KOPT-K1 (cell line): Measurements from ENCODE around the gene C19orf85.
A peak's percentile ranks its signal among the peaks of the same experiment; 100 is the strongest.

Source experiments
- H3K27ac ChIP-seq: fragments of 200-600 bp; sonication (generic); 2 replicates; pipeline ENCODE4 v1.5.1; 2016; ENCODE audit warnings: antibody characterized with exemption, mild to moderate bottlenecking, low read depth, low read length; ENCODE audit not compliant: poor library complexity, severe bottlenecking
- H3K36me3 ChIP-seq: fragments of 200-600 bp; sonication (generic); 2 replicates; pipeline ENCODE4 v1.5.1; 2017; ENCODE audit warnings: antibody characterized with exemption, mild to moderate bottlenecking, low read length, moderate library complexity; ENCODE audit not compliant: insufficient read depth
- H3K9me3 ChIP-seq: fragments of 200-600 bp; sonication (generic); 2 replicates; pipeline ENCODE4 v1.5.1; 2017; ENCODE audit warnings: antibody characterized with exemption, low read length, mild to moderate bottlenecking; ENCODE audit not compliant: insufficient read depth, poor library complexity, severe bottlenecking

C19orf85 gene

DNA sequence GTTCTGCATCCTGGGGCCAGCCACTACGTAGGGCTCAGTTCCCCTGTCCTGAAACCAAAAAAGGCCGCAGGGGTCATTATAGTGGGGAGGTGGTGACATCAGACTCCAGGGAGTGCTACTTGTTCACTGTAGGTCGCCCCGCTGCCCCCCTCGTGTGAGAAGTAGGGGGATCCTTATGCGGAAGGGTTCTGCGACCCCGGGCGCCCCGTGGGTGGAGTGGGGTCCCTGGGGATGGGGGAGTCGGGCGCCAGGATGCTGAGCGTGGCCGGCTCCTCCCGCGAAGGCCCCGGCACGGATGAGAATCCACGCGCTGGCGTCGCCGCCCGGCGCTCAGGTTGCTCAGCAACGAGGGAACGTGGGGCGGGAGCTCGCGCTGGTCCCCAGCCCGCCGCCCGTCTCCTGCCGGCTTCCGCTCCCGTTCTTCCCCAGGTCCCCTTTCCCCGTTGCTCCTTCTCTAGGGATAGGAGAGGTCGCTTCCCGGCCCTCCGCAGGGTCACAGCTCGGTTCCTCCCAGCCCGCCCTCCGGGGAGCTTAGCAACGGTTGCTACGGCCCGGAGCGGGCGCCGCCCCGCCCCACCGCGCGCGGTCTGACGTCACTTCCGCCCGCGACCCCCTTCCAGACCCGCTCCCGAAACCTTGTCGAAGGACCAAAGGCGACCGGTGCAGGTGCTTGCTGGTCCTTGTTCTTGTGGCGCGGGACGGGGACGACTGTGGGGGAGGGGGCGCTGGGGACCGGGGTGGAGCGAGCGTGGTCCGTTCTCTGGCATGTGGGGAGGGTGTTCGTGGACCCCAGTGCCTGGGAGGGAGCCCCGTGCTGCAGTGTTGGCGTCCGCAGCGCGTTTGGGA lies 20.3 kb upstream of the C19orf85 start, which contains the start of gene NAT14:
Gene NAT14 (plus strand): TSS at position 596 of the 846 bp plus-strand sequence. CDS start 521 bp downstream, outside the sequence.
- Histone ChIP-seq H3K9me3 (no peaks in the 10 kb centered on the region), H3K36me3 (peaks cover 8% of the 10 kb centered on the region; the same call in 1 of the 2 replicates), H3K27ac (peak within 1 kb of the TSS; percentile 71)

DNA sequence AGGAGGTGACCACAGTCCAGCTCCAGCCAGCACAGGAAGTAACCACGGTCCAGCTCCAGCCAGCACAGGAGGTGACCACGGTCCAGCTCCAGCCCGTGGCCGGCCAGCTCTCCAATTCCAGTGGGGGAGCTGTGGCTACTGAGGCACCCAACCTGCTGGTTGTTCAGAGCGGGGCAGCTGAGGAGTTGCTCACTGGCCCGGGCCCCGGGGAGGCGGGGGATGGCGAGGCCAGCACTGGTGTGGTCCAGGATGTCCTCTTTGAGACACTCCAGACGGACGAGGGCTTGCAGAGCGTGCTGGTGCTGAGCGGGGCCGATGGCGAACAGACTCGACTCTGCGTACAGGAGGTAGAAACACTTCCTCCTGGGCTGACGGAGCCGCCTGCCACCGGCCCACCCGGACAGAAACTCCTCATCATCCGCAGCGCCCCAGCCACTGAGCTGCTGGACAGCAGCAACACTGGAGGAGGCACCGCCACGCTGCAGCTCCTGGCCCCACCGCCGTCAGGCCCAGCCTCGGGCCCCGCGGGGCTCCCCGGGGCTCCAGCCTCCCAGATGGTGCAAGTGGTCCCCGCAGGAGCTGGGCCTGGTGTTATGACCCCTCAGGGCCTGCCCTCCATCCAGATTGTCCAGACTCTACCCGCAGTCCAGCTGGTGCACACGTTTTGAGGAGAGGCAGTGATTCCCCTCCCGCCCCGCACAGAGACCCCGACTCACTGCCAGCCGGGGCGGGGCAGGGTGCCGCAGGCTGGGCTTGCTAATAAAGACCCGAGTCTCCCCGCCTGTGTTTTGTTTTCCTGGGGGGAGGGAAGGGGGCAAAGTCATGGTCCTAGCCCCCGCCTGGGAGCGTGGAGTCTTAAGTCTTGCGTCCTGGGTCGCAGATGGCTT lies 19.4 kb upstream of the C19orf85 start:
- no peaks in the 10 kb centered on the region for H3K9me3 ChIP-seq
- peak overlapping the region; percentile 71 for H3K27ac ChIP-seq
- H3K36me3 ChIP-seq: peaks cover 8% of the 10 kb centered on the region; the same call in 1 of the 2 replicates

DNA sequence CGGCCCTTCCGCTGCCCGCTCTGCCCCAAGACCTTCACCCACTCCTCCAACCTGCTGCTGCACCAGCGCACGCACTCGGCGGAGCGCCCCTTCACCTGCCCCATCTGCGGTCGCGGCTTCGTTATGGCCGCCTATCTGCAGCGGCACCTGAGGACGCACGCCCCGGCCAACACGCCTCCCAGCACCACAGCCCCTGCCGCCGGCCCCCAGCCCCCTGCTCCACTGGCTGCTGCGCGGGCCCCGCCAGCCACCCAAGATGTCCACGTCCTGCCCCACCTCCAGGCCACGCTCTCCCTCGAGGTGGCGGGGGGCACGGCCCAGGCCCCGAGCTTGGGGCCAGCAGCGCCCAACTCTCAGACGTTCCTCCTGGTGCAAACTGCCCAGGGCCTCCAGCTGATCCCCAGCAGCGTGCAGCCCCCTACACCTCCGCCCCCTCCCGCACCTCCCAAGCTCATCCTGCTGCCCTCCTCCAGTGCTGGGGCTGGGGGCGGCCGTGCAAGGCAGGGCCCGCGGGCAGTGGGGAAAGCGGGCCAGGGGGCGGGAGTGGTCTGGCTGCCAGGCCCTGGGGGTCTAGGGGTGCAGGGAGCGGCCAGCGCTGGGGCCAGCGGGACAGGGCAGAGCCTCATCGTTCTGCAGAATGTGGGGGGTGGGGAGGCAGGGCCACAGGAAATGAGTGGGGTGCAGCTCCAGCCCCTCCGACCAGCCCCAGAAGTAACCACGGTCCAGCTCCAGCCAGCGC lies 18.6 kb upstream of the C19orf85 start:
- Histone ChIP-seq H3K9me3 (no peaks in the 10 kb centered on the region), H3K36me3 (peaks cover 8% of the 10 kb centered on the region; the same call in 1 of the 2 replicates), H3K27ac (no peak overlapping the region)

DNA sequence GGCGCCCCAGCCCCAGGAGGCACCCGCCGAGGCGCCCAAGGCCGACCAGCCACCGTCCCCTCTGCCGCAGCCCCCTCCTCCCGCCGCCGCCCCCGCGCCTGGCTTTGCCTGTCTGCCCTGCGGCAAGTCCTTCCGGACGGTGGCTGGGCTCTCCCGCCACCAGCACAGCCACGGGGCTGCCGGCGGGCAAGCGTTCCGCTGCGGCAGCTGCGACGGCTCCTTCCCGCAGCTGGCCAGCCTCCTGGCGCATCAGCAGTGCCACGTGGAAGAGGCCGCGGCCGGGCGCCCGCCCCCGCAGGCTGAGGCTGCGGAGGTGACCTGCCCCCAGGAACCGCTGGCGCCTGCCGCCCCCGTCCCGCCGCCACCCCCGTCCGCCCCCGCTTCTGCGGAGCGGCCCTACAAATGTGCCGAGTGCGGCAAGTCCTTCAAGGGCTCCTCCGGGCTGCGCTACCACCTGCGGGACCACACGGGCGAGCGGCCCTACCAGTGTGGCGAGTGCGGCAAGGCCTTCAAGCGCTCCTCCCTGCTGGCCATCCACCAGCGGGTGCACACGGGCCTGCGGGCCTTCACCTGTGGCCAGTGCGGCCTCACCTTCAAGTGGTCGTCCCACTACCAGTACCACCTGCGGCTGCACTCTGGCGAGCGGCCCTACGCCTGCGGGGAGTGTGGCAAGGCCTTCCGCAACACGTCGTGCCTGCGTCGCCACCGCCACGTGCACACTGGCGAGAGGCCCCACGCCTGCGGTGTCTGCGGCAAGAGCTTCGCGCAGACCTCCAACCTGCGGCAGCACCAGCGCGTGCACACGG lies 17.8 kb upstream of the C19orf85 start:
- Histone ChIP-seq H3K36me3 (peaks cover 8% of the 10 kb centered on the region; the same call in 1 of the 2 replicates), H3K9me3 (no peaks in the 10 kb centered on the region), H3K27ac (no peak overlapping the region)

DNA sequence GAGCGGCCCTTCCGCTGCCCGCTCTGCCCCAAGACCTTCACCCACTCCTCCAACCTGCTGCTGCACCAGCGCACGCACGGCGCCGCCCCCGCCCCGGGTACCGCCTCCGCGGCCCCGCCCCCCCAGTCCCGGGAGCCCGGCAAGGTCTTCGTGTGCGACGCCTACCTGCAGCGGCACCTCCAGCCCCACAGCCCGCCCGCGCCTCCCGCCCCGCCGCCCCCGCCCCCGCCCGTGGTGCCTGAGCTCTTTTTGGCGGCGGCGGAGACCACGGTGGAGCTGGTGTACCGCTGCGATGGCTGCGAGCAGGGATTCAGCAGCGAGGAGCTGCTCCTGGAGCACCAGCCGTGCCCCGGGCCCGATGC lies 17.2 kb upstream of the C19orf85 start:
- Histone ChIP-seq H3K27ac (no peak overlapping the region), H3K9me3 (no peaks in the 10 kb centered on the region), H3K36me3 (peaks cover 8% of the 10 kb centered on the region; the same call in 1 of the 2 replicates)

DNA sequence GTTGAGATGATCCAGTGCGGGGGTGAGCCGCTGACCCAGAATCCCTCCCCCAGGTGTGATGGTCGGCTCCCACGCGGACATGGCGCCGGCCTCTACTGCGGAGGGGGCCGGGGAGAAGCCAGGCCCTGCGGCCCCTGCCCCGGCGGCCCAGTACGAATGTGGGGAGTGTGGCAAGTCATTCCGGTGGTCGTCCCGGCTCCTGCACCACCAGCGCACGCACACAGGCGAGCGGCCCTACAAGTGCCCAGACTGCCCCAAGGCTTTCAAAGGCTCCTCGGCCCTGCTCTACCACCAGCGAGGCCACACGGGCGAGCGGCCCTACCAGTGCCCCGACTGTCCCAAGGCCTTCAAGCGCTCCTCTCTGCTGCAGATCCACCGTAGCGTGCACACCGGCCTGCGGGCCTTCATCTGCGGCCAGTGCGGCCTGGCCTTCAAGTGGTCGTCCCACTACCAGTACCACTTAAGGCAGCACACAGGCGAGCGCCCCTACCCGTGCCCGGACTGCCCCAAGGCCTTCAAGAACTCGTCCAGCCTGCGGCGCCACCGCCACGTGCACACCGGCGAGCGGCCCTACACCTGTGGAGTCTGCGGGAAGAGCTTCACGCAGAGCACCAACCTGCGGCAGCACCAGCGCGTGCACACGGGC lies 16.7 kb upstream of the C19orf85 start:
- H3K9me3 ChIP-seq: no peaks in the 10 kb centered on the region
- H3K36me3 ChIP-seq: peaks cover 8% of the 10 kb centered on the region; the same call in 1 of the 2 replicates
- H3K27ac ChIP-seq: no peak overlapping the region

DNA sequence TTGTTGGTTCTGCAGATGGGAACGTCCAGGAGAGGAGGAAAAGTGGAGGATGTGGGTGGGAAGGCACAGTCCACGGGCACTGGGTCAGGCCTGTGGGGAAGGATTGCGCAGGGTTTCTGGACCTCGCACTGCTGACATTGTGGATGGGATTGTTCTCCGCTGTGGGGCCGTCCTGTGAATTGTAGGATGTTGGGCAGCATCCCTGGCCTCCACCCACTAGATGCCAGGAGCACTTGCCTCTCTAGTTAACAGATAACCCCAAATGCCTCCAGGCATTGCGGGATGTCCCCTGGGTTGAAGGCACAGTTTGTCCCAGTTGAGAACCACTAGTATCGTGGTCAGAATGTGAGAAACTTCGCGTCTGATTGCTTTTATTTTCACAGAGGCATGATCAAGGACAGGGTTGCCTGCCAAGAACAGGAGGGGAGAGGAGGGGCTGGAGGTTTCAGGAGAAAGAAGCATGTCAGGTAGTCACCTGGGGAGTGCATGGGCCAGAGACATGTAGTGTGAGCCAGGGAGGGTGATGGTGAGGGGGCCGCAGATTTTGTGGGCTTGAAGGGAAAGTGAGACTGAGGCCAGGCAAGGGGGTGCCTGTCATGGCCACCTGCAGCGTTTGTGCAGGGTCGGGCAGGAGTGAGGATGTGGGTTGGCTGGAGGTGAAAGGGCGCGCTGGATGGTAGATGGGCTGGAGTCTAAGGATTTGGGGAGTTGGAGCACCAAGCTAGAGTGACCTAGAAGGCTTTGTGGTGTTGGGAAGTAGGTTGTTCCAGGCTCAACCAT lies 15.1 kb upstream of the C19orf85 start:
- peaks cover 8% of the 10 kb centered on the region; the same call in 1 of the 2 replicates for H3K36me3 ChIP-seq

DNA sequence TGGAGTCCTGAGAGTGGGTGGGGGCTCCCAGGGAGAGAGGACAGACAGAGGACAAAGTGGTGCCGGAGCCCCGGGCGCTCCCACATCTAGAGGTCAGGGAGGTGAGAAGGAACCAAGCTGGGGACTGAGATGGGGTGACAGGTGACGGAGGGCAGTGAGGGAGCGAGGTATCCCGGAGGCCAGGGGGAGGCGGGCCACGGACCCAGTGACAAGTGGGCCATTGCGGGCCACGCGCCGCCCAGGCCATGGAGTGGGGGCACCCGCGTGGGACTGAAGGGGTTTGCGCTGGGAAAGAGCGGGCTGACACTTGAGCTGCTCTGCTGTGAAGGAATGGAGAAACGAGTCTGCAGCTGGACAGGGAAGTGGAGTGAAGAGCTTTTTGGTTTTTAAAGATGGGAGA lies 14.5 kb upstream of the C19orf85 start:
- Histone ChIP-seq H3K27ac (no peak overlapping the region), H3K36me3 (peaks cover 8% of the 10 kb centered on the region; the same call in 1 of the 2 replicates), H3K9me3 (no peaks in the 10 kb centered on the region)

More for the DNA sequence above, 15.1 kb upstream of the C19orf85 start:
- H3K27ac ChIP-seq: peak overlapping the region; percentile 24
- H3K9me3 ChIP-seq: no peaks in the 10 kb centered on the region

DNA sequence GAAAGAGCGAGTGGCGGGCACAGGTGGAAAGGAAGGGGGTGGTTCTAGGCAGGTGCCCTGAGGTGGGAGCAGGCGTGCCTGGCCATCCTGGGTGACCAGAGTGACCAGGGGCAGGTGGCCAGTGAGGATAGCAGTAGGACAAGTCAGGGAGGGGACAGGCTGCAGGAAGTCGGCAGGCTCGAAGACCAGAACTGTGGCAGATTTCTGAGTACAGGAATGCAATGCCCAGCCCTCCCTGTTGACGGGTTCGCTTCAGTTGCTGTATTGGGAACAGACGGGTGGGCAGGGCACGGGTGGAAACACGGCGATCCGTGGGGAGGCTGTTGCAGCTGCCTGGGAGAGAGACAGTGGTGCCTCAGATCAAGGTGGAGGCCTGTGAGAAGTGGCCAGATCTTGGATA lies 13.8 kb upstream of the C19orf85 start:
- peaks cover 4% of the 10 kb centered on the region; the same call in 1 of the 2 replicates for H3K36me3 ChIP-seq
- H3K27ac ChIP-seq: no peak overlapping the region
- no peaks in the 10 kb centered on the region for H3K9me3 ChIP-seq

DNA sequence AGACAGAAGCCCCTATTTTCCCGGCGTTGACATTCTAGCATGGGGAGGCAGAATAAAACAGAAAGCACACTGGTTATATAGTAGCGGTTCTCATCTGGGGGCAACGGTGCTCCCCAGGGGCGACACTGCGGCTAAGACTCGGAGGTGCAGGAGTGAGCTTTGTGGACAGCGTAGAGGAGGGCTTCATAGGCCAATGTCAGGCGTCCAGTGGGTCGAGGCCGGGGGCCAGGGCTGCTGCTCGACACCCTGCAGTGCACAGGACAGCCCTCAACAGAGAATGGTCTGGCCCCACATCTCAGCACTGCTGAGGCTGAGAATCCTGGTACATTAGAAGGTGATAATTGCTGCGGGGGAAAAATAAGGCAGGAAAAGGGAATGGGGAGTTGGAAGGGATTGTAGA lies 13.4 kb upstream of the C19orf85 start:
- Histone ChIP-seq H3K27ac (no peak overlapping the region), H3K36me3 (no peaks in the 10 kb centered on the region; the same call in 1 of the 2 replicates), H3K9me3 (no peaks in the 10 kb centered on the region)

DNA sequence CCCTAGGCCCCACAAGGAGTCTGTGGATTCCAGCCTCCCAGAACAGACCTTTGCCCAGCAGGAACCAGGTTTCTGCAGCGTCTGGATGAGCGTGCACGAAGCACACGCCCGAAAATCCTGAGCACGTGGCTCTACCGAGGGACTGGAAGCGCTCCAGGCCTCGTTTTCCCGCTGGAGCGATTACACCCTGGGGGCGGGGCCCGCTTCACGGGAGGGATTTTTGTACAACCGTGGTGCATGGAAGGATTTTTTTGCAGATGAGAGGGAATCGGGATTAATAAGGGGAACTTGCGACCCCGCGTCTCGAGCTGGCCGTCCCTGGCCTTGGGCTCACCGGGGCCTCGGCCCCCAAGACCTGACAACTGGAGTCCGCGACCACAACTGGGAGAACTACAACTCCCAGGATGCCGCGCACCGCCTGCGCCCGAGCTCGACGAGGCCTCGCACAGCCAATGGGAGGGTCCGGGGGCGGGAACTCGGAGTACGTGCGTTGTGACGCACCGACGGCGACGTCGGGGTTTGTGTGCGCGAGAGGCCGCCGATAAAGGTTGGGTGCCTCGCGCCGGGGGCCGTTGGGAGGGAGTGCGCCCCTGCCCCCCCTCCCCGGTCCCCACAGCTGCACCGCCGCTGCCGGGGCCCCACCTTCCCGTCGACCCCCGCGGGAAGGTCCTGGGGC lies 11.7 kb upstream of the C19orf85 start, which contains the start of gene ZNF628:
Gene ZNF628 (plus strand): TSS at position 518 of the 676 bp plus-strand sequence. CDS start 3,294 bp downstream, outside the sequence.
- no peaks in the 10 kb centered on the region for H3K9me3 ChIP-seq
- H3K36me3 ChIP-seq: no peaks in the 10 kb centered on the region
- H3K27ac ChIP-seq: peak within 1 kb of the TSS; percentile 82
